DOHH2 (cell line): ENCODE measurements around the gene EPGN.

Experiments used
- H3F3A ChIP-seq: fragments of 200-600 bp; sonication (generic), shearing (Covaris generic); 2 replicates; pipeline ENCODE4 v1.6.0; 2016; ENCODE audit warnings: antibody characterized with exemption, mild to moderate bottlenecking; ENCODE audit not compliant: control insufficient read depth, insufficient read depth
- H3K27ac ChIP-seq: fragments of 200-600 bp; sonication (generic); 2 replicates; pipeline ENCODE4 v1.5.1; 2014; ENCODE audit warnings: low read depth, mild to moderate bottlenecking, low read length, moderate library complexity
- H3K27me3 ChIP-seq: fragments of 200-600 bp; sonication (generic); 2 replicates; pipeline ENCODE4 v1.6.1; 2014; ENCODE audit warnings: mild to moderate bottlenecking, low read length, mixed read lengths; ENCODE audit not compliant: control insufficient read depth
- H3K36me3 ChIP-seq: fragments of 200-600 bp; sonication (generic); 2 replicates; pipeline ENCODE4 v1.6.1; 2014; ENCODE audit warnings: mild to moderate bottlenecking, low read length, moderate library complexity, mixed read lengths; ENCODE audit not compliant: control insufficient read depth
- H3K4me1 ChIP-seq: fragments of 200-600 bp; sonication (generic); 2 replicates; pipeline ENCODE4 v1.6.1; 2014; ENCODE audit warnings: mild to moderate bottlenecking, low read length, mixed read lengths; ENCODE audit not compliant: control insufficient read depth
- H3K4me2 ChIP-seq: fragments of 200-600 bp; sonication (generic); 2 replicates; pipeline ENCODE4 v1.6.0; 2014; ENCODE audit warnings: mild to moderate bottlenecking, low read length, moderate library complexity
- H3K4me3 ChIP-seq: fragments of 200-600 bp; sonication (generic); 2 replicates; pipeline ENCODE4 v1.5.1; 2014; ENCODE audit warnings: mild to moderate bottlenecking, low read length, mixed read lengths
- H3K79me2 ChIP-seq: fragments of 200-600 bp; sonication (generic); 2 replicates; pipeline ENCODE4 v1.6.1; 2014; ENCODE audit warnings: mild to moderate bottlenecking, low read length, mixed read lengths; ENCODE audit not compliant: control insufficient read depth
- H3K9me2 ChIP-seq: fragments of 200-600 bp; sonication (generic); replicated peaks from 2 replicates; pipeline ENCODE4 v1.6.1; 2014; ENCODE audit warnings: mild to moderate bottlenecking, low read length, mixed read lengths; ENCODE audit not compliant: control insufficient read depth
- H3K9me3 ChIP-seq: fragments of 200-600 bp; sonication (generic); 2 replicates; pipeline ENCODE4 v1.6.1; 2014; ENCODE audit warnings: antibody characterized with exemption, low read length, mixed read lengths; ENCODE audit not compliant: control insufficient read depth, insufficient read depth
- H4K20me1 ChIP-seq: fragments of 200-600 bp; sonication (generic); 2 replicates; pipeline ENCODE4 v1.6.0; 2014; ENCODE audit warnings: low read depth, mild to moderate bottlenecking, antibody characterized with exemption, low read length, moderate library complexity; ENCODE audit not compliant: control insufficient read depth, insufficient read depth
- CTCF ChIP-seq: fragments of 200-600 bp; sonication (generic); IDR thresholded peaks from one replicate; pipeline ENCODE4 v1.5.1; 2014; ENCODE audit warnings: antibody characterized with exemption, mild to moderate bottlenecking, low read depth, low read length; ENCODE audit not compliant: poor library complexity, severe bottlenecking
- EZH2phosphoT487 ChIP-seq: fragments of 200-600 bp; sonication (generic); IDR thresholded peaks from 2 replicates; pipeline ENCODE4 v1.6.1; 2017; ENCODE audit warnings: borderline replicate concordance, mild to moderate bottlenecking, antibody characterized with exemption, low read length, moderate library complexity, mixed read lengths

EPGN gene

GRCh38 chr4:74308215-74308614 is at the start of gene EPGN:
Gene EPGN, plus strand, starts transcription at chr4:74308470. Its CDS starts 64 bp downstream, at chr4:74308534.
- Histone ChIP-seq H3K4me3 (no peak within 1 kb of the TSS), H3K4me1 (peaks cover 7% of the 10 kb centered on the region), H3K79me2 (no peaks in the 10 kb centered on the region)

GRCh38 chr4:74258963-74259362 is 49.3 kb upstream of the EPGN start:
- Histone ChIP-seq H3K4me3 (no peak overlapping the region), H3K4me1 (no peaks in the 10 kb centered on the region), H3K9me3 (no peaks in the 10 kb centered on the region), H3F3A (no peaks in the 10 kb centered on the region), H3K27ac (no peak overlapping the region), H3K4me2 (no peak overlapping the region), H3K9me2 (no peaks in the 10 kb centered on the region), H3K27me3 (no peaks in the 10 kb centered on the region), H3K79me2 (no peaks in the 10 kb centered on the region), H3K36me3 (no peaks in the 10 kb centered on the region), H4K20me1 (no peaks in the 10 kb centered on the region)
- TF ChIP-seq EZH2phosphoT487 (no peak), CTCF (no peak)

More at GRCh38 chr4:74308215-74308614, at the start of gene EPGN:
- Histone ChIP-seq H4K20me1 (no peaks in the 10 kb centered on the region), H3K9me3 (no peaks in the 10 kb centered on the region), H3F3A (no peaks in the 10 kb centered on the region), H3K9me2 (no peaks in the 10 kb centered on the region), H3K36me3 (no peaks in the 10 kb centered on the region), H3K27ac (no peak within 1 kb of the TSS), H3K4me2 (peak within 1 kb of the TSS; percentile 41), H3K27me3 (no peaks in the 10 kb centered on the region)
- TF ChIP-seq EZH2phosphoT487: no peak
- TF ChIP-seq CTCF: no peak

- Histone ChIP-seq H3K9me3 (no peaks in the 10 kb centered on the region), H3K9me2 (no peaks in the 10 kb centered on the region), H3K79me2 (no peaks in the 10 kb centered on the region), H3K4me3 (no peak overlapping the region), H3F3A (no peaks in the 10 kb centered on the region), H3K4me2 (no peak overlapping the region), H3K4me1 (no peaks in the 10 kb centered on the region), H3K27me3 (no peaks in the 10 kb centered on the region), H4K20me1 (no peaks in the 10 kb centered on the region), H3K27ac (no peak overlapping the region), H3K36me3 (no peaks in the 10 kb centered on the region)
- TF ChIP-seq EZH2phosphoT487 (no peak), CTCF (no peak)
Observed at GRCh38 chr4:74260036-74260435, 48.2 kb upstream of the EPGN start.
